ENCODE data around the gene TIGAR. TPM values are rescaled to one million over a fixed set of nuclear protein-coding genes. Genes with fewer than 3 reads are reported as not detected.

TIGAR gene
- 1 to 10 TPM; 1.9 to 6.6 TPM for total RNA-seq

- Histone ChIP-seq H3K36me3 (no peaks in the 10 kb centered on the region), H3K4me1 (replicated peaks) (no peaks in the 10 kb centered on the region), H3K4me3 (peak within 1 kb of the TSS; percentile 69 to 85), H3K9me3 (no peaks in the 10 kb centered on the region), H3K27me3 (replicated peaks; ENCODE audit: insufficient read depth) (no peaks in the 10 kb centered on the region), H3K27ac (peak within 1 kb of the TSS; percentile 66 to 72)
- under 1% methylated on average over 32 of the region's 76 CpGs for WGBS
- peak; percentile 91 for DNase-seq (ENCODE audit: low spot score)
- intact Hi-C loops (cut with DNase I): no loop called here
- TF ChIP-seq POLR2A (IDR thresholded peaks at IDR 0.05): peak; percentile 66
- TF ChIP-seq CTCF (IDR thresholded peaks at IDR 0.05): peak in 1 of 4 experiments; percentile 27
- peak; percentile 79 for TF ChIP-seq POLR2AphosphoS5 (IDR thresholded peaks at IDR 0.05)
Observed at GRCh38 chr12:4320853-4321701, at the start of gene TIGAR. TIGAR (plus strand) TSS chr12:4321213; CDS start chr12:4321272, 59 bp downstream.

- H3K36me3 ChIP-seq: no peaks in the 10 kb centered on the region
- H3K4me1 ChIP-seq (replicated peaks): no peaks in the 10 kb centered on the region
- TF ChIP-seq CTCF (IDR thresholded peaks at IDR 0.05): no peak
- peak; percentile 13 for TF ChIP-seq POLR2AphosphoS5 (IDR thresholded peaks at IDR 0.05)
- H3K27ac ChIP-seq: peak overlapping the region; percentile 82 to 88
- no peaks in the 10 kb centered on the region for H3K9me3 ChIP-seq
- H3K4me3 ChIP-seq: peak overlapping the region; percentile 45 to 57
- DNase-seq (ENCODE audit: low spot score): peak; percentile 49
- WGBS: 1% methylated on average over 43 of the region's 43 CpGs
- intact Hi-C loops (cut with DNase I): loop anchor here (5.0 kb wide), 1 partner anchor 400 kb away; the partner anchor contains the start of gene PARP11
- peaks cover 4% of the 10 kb centered on the region for H3K27me3 ChIP-seq (replicated peaks; ENCODE audit: insufficient read depth)
Observed at GRCh38 chr12:4271717-4272423, 49.1 kb upstream of the TIGAR start.

- H3K27me3 ChIP-seq (replicated peaks; ENCODE audit: insufficient read depth): peaks cover 4% of the 10 kb centered on the region
- no peak for DNase-seq (ENCODE audit: low spot score)
- H3K4me1 ChIP-seq (replicated peaks): no peaks in the 10 kb centered on the region
Observed at GRCh38 chr12:4272424-4273272, 48.4 kb upstream of the TIGAR start.

GRCh38 chr12:4273273-4273651 lies 47.8 kb upstream of the TIGAR start:
- Histone ChIP-seq H3K36me3 (no peaks in the 10 kb centered on the region), H3K27ac (peak overlapping the region; percentile 82 to 88), H3K27me3 (replicated peaks; ENCODE audit: insufficient read depth) (peaks cover 4% of the 10 kb centered on the region), H3K4me3 (peak overlapping the region; percentile 45 to 57), H3K4me1 (replicated peaks) (no peaks in the 10 kb centered on the region), H3K9me3 (no peaks in the 10 kb centered on the region)
- WGBS: 2% methylated on average over 10 of the region's 10 CpGs
- no peak for TF ChIP-seq POLR2A (IDR thresholded peaks at IDR 0.05)
- TF ChIP-seq CTCF (IDR thresholded peaks at IDR 0.05): no peak
- TF ChIP-seq POLR2AphosphoS5 (IDR thresholded peaks at IDR 0.05): no peak
- intact Hi-C loops (cut with DNase I): loop anchor here (5.0 kb wide), 1 partner anchor 401 kb away; the partner anchor contains the start of gene PARP11
- DNase-seq (ENCODE audit: low spot score): no peak

More at GRCh38 chr12:4272424-4273272, 48.4 kb upstream of the TIGAR start:
- Histone ChIP-seq H3K36me3 (no peaks in the 10 kb centered on the region), H3K4me3 (peak overlapping the region; percentile 45 to 57), H3K27ac (peak overlapping the region; percentile 82 to 88), H3K9me3 (no peaks in the 10 kb centered on the region)
- under 1% methylated on average over 60 of the region's 62 CpGs for WGBS
- TF ChIP-seq POLR2A (IDR thresholded peaks at IDR 0.05): no peak
- no peak for TF ChIP-seq CTCF (IDR thresholded peaks at IDR 0.05)
- intact Hi-C loops (cut with DNase I): loop anchor here (5.0 kb wide), 1 partner anchor 400 kb away; the partner anchor contains the start of gene PARP11
